Activated T-helper 1 cell treated with Interleukin-2 at 50 U/mL for 16 hours (primary cell): Measurements from ENCODE around the gene CHKB.
A peak's percentile ranks its signal among the peaks of the same experiment; 100 is the strongest.

ENCODE experiments used
- DNase-seq: peaks from one replicate; pipeline ENCODE4 v3.0.0-alpha.2; 2020; ENCODE audit warnings: low read depth

The CHKB gene

DNA sequence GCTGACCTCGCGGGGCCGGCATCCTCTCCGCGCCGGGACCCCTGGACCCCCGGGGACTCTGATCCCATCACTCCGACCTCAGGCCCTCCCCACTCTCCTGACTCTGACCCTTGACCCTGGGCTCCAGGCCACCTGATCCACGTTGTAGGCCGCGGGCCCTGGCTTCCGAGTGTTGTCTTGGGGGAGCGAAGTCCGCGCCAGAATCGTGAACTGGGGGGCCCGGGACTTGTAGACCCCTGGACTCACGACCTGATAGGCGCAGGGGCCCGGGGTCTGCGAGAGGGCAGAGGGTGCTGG, 52.1 kb downstream of the CHKB start:
- DNase-seq: no peak

DNA sequence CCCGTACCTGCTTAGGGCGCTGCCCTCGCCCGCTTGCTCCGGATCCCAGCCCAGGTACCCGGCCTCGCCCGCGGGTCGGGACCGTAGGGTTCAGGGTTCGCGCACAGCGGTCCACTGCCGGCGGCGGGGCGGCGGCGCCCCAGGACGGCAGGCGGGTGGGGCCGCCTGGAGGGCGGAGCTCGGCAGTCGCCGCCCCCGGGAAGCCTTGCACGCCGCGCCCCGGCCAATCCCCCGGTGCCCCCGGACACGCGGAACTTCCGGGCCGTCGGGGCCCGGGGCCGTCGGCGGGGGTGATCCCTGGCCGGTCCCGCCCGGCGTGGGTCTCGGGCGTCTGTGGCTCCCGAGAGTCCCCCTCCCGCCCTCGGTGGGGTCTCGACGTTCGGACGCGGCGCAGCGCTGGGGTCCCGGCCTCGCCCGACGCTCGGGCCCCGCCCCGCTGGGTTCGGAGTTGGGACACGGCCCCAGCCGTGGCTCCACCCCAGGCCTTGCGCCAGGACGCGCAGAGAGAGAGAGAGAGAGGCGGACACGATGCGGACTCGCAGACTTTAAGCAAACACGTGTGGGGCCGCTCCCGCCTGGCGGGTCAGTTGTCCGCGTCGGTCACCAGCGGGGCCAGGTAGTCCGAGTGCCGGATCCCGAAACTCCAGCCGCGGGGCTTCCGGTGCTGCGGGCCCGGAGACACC, 52.6 kb downstream of the CHKB start, which contains the start of gene TYMP:
TSS of gene TYMP (minus strand) at position 116 of the 683 bp plus-strand sequence. CDS start 303 bp downstream, outside the sequence.
- peak; percentile 55 for DNase-seq

DNA sequence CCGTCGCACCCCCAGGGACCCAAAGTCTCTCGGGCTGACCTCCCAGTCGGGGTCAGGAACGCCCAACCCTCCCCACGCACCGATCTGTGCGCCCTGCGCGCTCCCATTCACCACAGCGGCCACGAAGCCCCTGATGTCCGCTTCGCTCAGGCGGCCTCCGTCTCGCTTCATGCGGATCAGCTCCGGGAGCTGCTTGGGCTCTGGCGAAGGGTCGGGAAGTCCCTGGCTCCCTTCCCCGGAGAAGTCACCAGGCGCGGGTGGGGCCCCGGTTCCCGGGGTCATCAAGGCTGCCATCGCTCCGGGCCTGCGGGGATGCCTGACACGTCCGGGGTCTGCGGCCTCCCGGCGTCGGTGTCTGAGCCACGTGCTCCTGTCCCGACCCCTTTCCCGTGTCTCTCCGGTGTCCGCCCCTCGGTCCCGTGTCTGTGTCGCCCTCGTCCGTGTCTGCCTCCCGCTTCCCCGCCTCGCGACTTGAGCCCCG, 53.2 kb downstream of the CHKB start:
- no peak for DNase-seq
